ENCODE data around the gene RASEF. TPM values are rescaled to one million over a fixed set of nuclear protein-coding genes. Genes with fewer than 3 reads are reported as not detected.

Gene RASEF
- total and polyA plus RNA-seq, 2 donors (not counting 1 experiment from before 2014, with no cell fraction given): not detected

- intact Hi-C loops (cut with micrococcal nuclease): no loop called here
- H3K4me3 ChIP-seq (ENCODE audit: control extremely low read depth in 1 of 5, extremely low read depth in 1 of 5, insufficient read depth in 1 of 5, low read depth in 2 of 5, low read length in 4 of 5): no peak overlapping the region
- ATAC-seq (ENCODE audit: low read depth) (no peak), DNase-seq (no peak)
- no peaks in the 10 kb centered on the region for H3K4me1 ChIP-seq (ENCODE audit: control insufficient read depth in 2 of 2, insufficient read depth in 2 of 2, low read length in 2 of 2)
- H3K27me3 Mint-ChIP-seq: no peaks in the 10 kb centered on the region
- no peak overlapping the region for H3K4me2 ChIP-seq (replicated peaks; ENCODE audit: low read depth, low read length, poor library complexity, severe bottlenecking)
- no peak overlapping the region for H3K4me3 Mint-ChIP-seq
- H3K36me3 ChIP-seq (replicated peaks in 1 of 2; ENCODE audit: control extremely low read depth in 1 of 2, control insufficient read depth in 1 of 2, extremely low read depth in 1 of 2, insufficient read depth in 2 of 2, low read length in 1 of 2): no peaks in the 10 kb centered on the region
- H4K20me1 ChIP-seq (ENCODE audit: control insufficient read depth, insufficient read depth, low read length, poor library complexity, severe bottlenecking): no peaks in the 10 kb centered on the region
- no peak for TF ChIP-seq EZH2 (IDR thresholded peaks at IDR 0.05; ENCODE audit: borderline replicate concordance, insufficient read depth, low read depth, low read length, poor library complexity, severe bottlenecking)
- no peaks in the 10 kb centered on the region for H3K79me2 ChIP-seq (ENCODE audit: control insufficient read depth, insufficient read depth, low read length)
- H3K27ac ChIP-seq (ENCODE audit: low read length in 2 of 2): no peak overlapping the region
- POLR2A ChIA-PET: no interaction called here
- 67% methylated on average over 1 of the region's 4 CpGs for WGBS (ENCODE audit: insufficient coverage)
- H3K9ac ChIP-seq (ENCODE audit: low read length): no peak overlapping the region
- no peaks in the 10 kb centered on the region for H3K9me3 Mint-ChIP-seq (ENCODE audit: insufficient read depth)
- H3K27me3 ChIP-seq (replicated peaks in 1 of 4; ENCODE audit: control extremely low read depth in 1 of 4, control insufficient read depth in 3 of 4, insufficient read depth in 4 of 4, low read length in 3 of 4): no peaks in the 10 kb centered on the region
- CTCF ChIA-PET: no interaction called here
- H3K4me1 Mint-ChIP-seq: no peaks in the 10 kb centered on the region
- no peaks in the 10 kb centered on the region for H3K9me3 ChIP-seq (ENCODE audit: control extremely low read depth in 1 of 3, control insufficient read depth in 2 of 3, insufficient read depth in 1 of 3, low read length in 2 of 3)
- H3K27ac Mint-ChIP-seq: no peak overlapping the region
- H2AFZ ChIP-seq (ENCODE audit: insufficient read depth, low read depth, low read length, poor library complexity, severe bottlenecking): no peak overlapping the region
Measured at GRCh38 chr9:82996941-82997340, 66.0 kb downstream of the RASEF start.

- CTCF ChIA-PET: no interaction called here
- no peak for ATAC-seq (ENCODE audit: low read depth)
- no peaks in the 10 kb centered on the region for H3K4me1 Mint-ChIP-seq
- H3K4me3 ChIP-seq (ENCODE audit: control extremely low read depth in 1 of 5, extremely low read depth in 1 of 5, insufficient read depth in 1 of 5, low read depth in 2 of 5, low read length in 4 of 5): no peak overlapping the region
- TF ChIP-seq EZH2 (IDR thresholded peaks at IDR 0.05; ENCODE audit: borderline replicate concordance, insufficient read depth, low read depth, low read length, poor library complexity, severe bottlenecking): no peak
- no peak for TF ChIP-seq CTCF (IDR thresholded peaks at IDR 0.05)
- intact Hi-C loops (cut with micrococcal nuclease): no loop called here
- no peaks in the 10 kb centered on the region for H3K36me3 ChIP-seq (replicated peaks in 1 of 2; ENCODE audit: control extremely low read depth in 1 of 2, control insufficient read depth in 1 of 2, extremely low read depth in 1 of 2, insufficient read depth in 2 of 2, low read length in 1 of 2)
- H3K27me3 Mint-ChIP-seq: no peaks in the 10 kb centered on the region
- no peaks in the 10 kb centered on the region for H3K9me3 ChIP-seq (ENCODE audit: control extremely low read depth in 1 of 3, control insufficient read depth in 2 of 3, insufficient read depth in 1 of 3, low read length in 2 of 3)
- H2AFZ ChIP-seq (ENCODE audit: insufficient read depth, low read depth, low read length, poor library complexity, severe bottlenecking): no peak overlapping the region
- H3K4me3 Mint-ChIP-seq: no peak overlapping the region
- no peaks in the 10 kb centered on the region for H3K27me3 ChIP-seq (replicated peaks in 1 of 4; ENCODE audit: control extremely low read depth in 1 of 4, control insufficient read depth in 3 of 4, insufficient read depth in 4 of 4, low read length in 3 of 4)
- no peak overlapping the region for H3K27ac Mint-ChIP-seq
- POLR2A ChIA-PET: no interaction called here
- H3K4me1 ChIP-seq (ENCODE audit: control insufficient read depth in 2 of 2, insufficient read depth in 2 of 2, low read length in 2 of 2): no peaks in the 10 kb centered on the region
- no peaks in the 10 kb centered on the region for H3K9me3 Mint-ChIP-seq (ENCODE audit: insufficient read depth)
- no peak overlapping the region for H3K9ac ChIP-seq (ENCODE audit: low read length)
- H3K27ac ChIP-seq (ENCODE audit: low read length in 2 of 2): no peak overlapping the region
- no peak for DNase-seq
- no peak overlapping the region for H3K4me2 ChIP-seq (replicated peaks; ENCODE audit: low read depth, low read length, poor library complexity, severe bottlenecking)
- no peaks in the 10 kb centered on the region for H3K79me2 ChIP-seq (ENCODE audit: control insufficient read depth, insufficient read depth, low read length)
- no peaks in the 10 kb centered on the region for H4K20me1 ChIP-seq (ENCODE audit: control insufficient read depth, insufficient read depth, low read length, poor library complexity, severe bottlenecking)
- WGBS (ENCODE audit: insufficient coverage): 56% methylated on average over 2 of the region's 8 CpGs
Measured at GRCh38 chr9:82993856-82994605, 68.9 kb downstream of the RASEF start.
